Measurements from ENCODE around the gene ACACB.

The ACACB gene

GRCh38 chr12:109221277-109221931, 105.0 kb downstream of the ACACB start:
- no peak for DNase-seq

GRCh38 chr12:109222062-109222461, 105.7 kb downstream of the ACACB start:
- no peak for DNase-seq

- DNase-seq, result no peak
Measured at GRCh38 chr12:109222496-109222895, 106.1 kb downstream of the ACACB start.

- no peak for DNase-seq
Measured at GRCh38 chr12:109223211-109223610, 106.8 kb downstream of the ACACB start.

GRCh38 chr12:109223868-109224267, 107.5 kb downstream of the ACACB start:
- no peak for DNase-seq

GRCh38 chr12:109228664-109229063, 112.3 kb downstream of the ACACB start:
- no peak for DNase-seq

- DNase-seq, result no peak
Measured at GRCh38 chr12:109230193-109230592, 113.8 kb downstream of the ACACB start.

- DNase-seq, result no peak
Measured at GRCh38 chr12:109232731-109233130, 116.3 kb downstream of the ACACB start.

- DNase-seq, result no peak
Measured at GRCh38 chr12:109234012-109234411, 117.6 kb downstream of the ACACB start.

GRCh38 chr12:109236257-109236656, 119.9 kb downstream of the ACACB start:
- no peak for DNase-seq

GRCh38 chr12:109239179-109239578, 122.8 kb downstream of the ACACB start:
- DNase-seq, result no peak

GRCh38 chr12:109239691-109240090, 123.3 kb downstream of the ACACB start:
- DNase-seq, result no peak

- DNase-seq, result no peak
Measured at GRCh38 chr12:109240365-109240764, 124.0 kb downstream of the ACACB start.

GRCh38 chr12:109241936-109242335, 125.5 kb downstream of the ACACB start:
- DNase-seq, result no peak

GRCh38 chr12:109244073-109244472, 127.7 kb downstream of the ACACB start:
- no peak for DNase-seq

GRCh38 chr12:109246221-109246620, 129.8 kb downstream of the ACACB start:
- no peak for DNase-seq

GRCh38 chr12:109247831-109248654, 131.7 kb downstream of the ACACB start:
- DNase-seq, result no peak

- DNase-seq, result no peak
Measured at GRCh38 chr12:109250523-109250922, 134.1 kb downstream of the ACACB start.

GRCh38 chr12:109252799-109253198, 136.4 kb downstream of the ACACB start:
- no peak for DNase-seq

- no peak for DNase-seq
Measured at GRCh38 chr12:109253913-109254544, 137.6 kb downstream of the ACACB start.

GRCh38 chr12:109255377-109255776, 139.0 kb downstream of the ACACB start:
- DNase-seq, result no peak

- no peak for DNase-seq
Measured at GRCh38 chr12:109256011-109256410, 139.6 kb downstream of the ACACB start.

- DNase-seq, result no peak
Measured at GRCh38 chr12:109258201-109258600, 141.8 kb downstream of the ACACB start.

Measured in hematopoietic multipotent progenitor cell treated with erythropoietin and hydrocortisone succinate and interleukin-3 and kit ligand, for 8 days (in vitro differentiated cells).